Stimulated activated effector memory CD8-positive, alpha-beta T cell treated with anti-CD3 and anti-CD28 coated beads, Interleukin-12 subunit alpha, Interleukin-12 subunit beta, amount 100 ng/mL, for 72 hours (primary cell): Measurements from ENCODE around the gene FABP1.

Experiments
- ATAC-seq: fragments of 150-1000 bp; cut with Tn5 transposase; 2 replicates; pipeline ENCODE4 v1.10.0; 2021
- DNase-seq, 2 donors: peaks; one replicate each; pipeline ENCODE4 v3.0.0; 2021 to 2022; ENCODE audit warnings: low spot score in 2 of 2
- H3K27ac Mint-ChIP-seq: one replicate; pipeline ENCODE4 v1.8.0; 2022; ENCODE audit warnings: mild to moderate bottlenecking, mixed read lengths
- H3K36me3 Mint-ChIP-seq: one replicate; pipeline ENCODE4 v1.8.0; 2022; ENCODE audit warnings: mild to moderate bottlenecking, mixed read lengths
- H3K4me1 Mint-ChIP-seq: one replicate; pipeline ENCODE4 v1.8.0; 2022; ENCODE audit warnings: mixed read lengths
- H3K4me3 Mint-ChIP-seq: one replicate; pipeline ENCODE4 v1.8.0; 2022; ENCODE audit warnings: mild to moderate bottlenecking, mixed read lengths
- H3K9me3 Mint-ChIP-seq: one replicate; pipeline ENCODE4 v1.8.0; 2022; ENCODE audit warnings: mixed read lengths

Gene FABP1

GRCh38 chr2:88100489-88100858, 27.4 kb downstream of the FABP1 start:
- H3K4me1 Mint-ChIP-seq: no peaks in the 10 kb centered on the region
- ATAC-seq (no peak), DNase-seq (no peak)
- no peak overlapping the region for H3K27ac Mint-ChIP-seq
- H3K36me3 Mint-ChIP-seq: no peaks in the 10 kb centered on the region
- no peak overlapping the region for H3K4me3 Mint-ChIP-seq
- no peaks in the 10 kb centered on the region for H3K9me3 Mint-ChIP-seq

DNA sequence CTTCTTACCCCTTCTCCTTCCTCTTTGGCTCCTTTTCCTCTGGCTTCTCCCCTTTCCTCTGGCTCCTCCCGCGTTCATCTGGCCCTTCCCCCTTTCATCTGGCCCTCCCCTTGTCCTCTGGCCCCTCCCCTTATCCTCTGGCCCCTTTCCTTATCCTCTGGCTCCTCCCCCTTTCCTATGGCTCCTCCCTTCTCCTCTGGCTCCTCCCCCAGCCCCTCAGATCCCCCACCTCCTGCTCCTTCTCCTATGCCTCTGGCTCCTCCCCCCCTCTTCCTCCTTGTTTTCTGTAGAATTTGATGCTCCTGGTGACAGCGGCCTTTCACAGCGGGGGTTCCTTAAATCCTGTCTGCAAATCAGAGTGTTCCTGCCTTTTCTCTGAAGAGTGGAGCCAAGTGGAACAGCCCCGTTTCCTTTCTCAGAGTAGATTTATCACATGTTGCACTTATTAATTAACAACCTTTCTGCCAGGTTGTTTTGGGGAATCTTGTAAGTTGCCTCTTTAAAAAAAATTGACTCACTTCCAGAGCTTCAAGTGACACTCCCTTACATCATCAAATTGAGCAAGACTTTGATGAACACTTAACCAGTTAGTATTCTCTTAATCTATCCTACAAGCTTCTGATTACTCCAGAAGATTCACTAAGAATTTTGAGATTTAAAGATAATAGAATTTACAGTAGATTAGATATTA, 27.9 kb downstream of the FABP1 start:
- Mint-ChIP-seq H3K4me3 (no peak overlapping the region), H3K9me3 (no peaks in the 10 kb centered on the region), H3K36me3 (no peaks in the 10 kb centered on the region), H3K4me1 (no peaks in the 10 kb centered on the region), H3K27ac (no peak overlapping the region)
- no peak for ATAC-seq
- no peak for DNase-seq

GRCh38 chr2:88098558-88098900, 29.3 kb downstream of the FABP1 start:
- no peak overlapping the region for H3K4me3 Mint-ChIP-seq
- no peaks in the 10 kb centered on the region for H3K4me1 Mint-ChIP-seq
- no peaks in the 10 kb centered on the region for H3K9me3 Mint-ChIP-seq
- H3K36me3 Mint-ChIP-seq: no peaks in the 10 kb centered on the region
- DNase-seq: no peak
- ATAC-seq: no peak
- no peak overlapping the region for H3K27ac Mint-ChIP-seq

- H3K9me3 Mint-ChIP-seq: no peaks in the 10 kb centered on the region
- no peaks in the 10 kb centered on the region for H3K4me1 Mint-ChIP-seq
- no peak overlapping the region for H3K4me3 Mint-ChIP-seq
- H3K36me3 Mint-ChIP-seq: no peaks in the 10 kb centered on the region
- no peak overlapping the region for H3K27ac Mint-ChIP-seq
- ATAC-seq (no peak), DNase-seq (no peak)
Measured at GRCh38 chr2:88097891-88098557, 29.8 kb downstream of the FABP1 start.

DNA sequence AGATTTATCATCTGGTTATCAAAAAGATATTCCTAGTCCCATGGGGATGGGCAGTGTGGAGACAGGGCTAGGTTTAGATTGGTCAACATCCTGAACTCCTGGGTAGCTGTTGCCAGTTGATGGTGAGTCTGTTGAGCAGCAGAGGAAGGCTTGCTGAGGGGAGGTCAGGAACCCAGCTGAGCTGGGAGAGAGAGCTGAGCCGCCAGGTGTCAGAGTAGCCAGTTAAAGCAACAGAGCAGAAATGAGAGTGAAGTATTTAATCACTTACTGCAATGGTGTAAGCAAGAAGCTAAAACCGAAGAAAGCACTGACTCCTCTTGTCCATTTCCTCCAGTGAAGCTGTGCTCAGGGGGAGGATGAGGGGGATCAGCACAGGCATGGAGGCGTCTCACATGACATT, 30.7 kb downstream of the FABP1 start:
- H3K36me3 Mint-ChIP-seq: no peaks in the 10 kb centered on the region
- H3K4me1 Mint-ChIP-seq: no peaks in the 10 kb centered on the region
- no peak for DNase-seq
- H3K27ac Mint-ChIP-seq: no peak overlapping the region
- no peaks in the 10 kb centered on the region for H3K9me3 Mint-ChIP-seq
- no peak for ATAC-seq
- H3K4me3 Mint-ChIP-seq: no peak overlapping the region

- Mint-ChIP-seq H3K4me1 (no peaks in the 10 kb centered on the region), H3K36me3 (no peaks in the 10 kb centered on the region), H3K27ac (no peak overlapping the region), H3K4me3 (no peak overlapping the region), H3K9me3 (no peaks in the 10 kb centered on the region)
- ATAC-seq: no peak
- DNase-seq: no peak
Measured at GRCh38 chr2:88096708-88097107, 31.2 kb downstream of the FABP1 start.

GRCh38 chr2:88095022-88095421, 32.8 kb downstream of the FABP1 start:
- no peak for ATAC-seq
- DNase-seq: no peak
- H3K36me3 Mint-ChIP-seq: no peaks in the 10 kb centered on the region
- no peak overlapping the region for H3K4me3 Mint-ChIP-seq
- no peak overlapping the region for H3K27ac Mint-ChIP-seq
- H3K9me3 Mint-ChIP-seq: no peaks in the 10 kb centered on the region
- peaks cover 9% of the 10 kb centered on the region for H3K4me1 Mint-ChIP-seq

DNA sequence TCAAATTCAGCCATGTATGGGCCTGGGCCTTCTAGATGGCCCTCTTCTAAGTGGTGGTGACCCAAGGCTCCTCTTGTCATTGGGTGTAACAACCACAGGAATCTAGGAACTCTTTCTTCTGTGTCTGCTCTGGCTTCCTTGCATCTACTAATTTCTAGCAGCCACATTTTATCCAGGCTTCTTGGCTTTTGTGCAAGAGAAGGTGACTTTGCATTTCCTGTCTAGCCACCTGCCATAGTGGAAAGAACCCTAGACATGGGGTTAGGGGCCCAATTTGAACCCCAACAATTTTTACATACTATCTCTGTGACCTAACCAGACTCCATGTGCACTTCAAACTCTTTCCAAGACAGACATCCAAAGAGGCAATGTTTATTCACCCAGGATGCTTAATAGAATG, 35.1 kb downstream of the FABP1 start:
- H3K4me1 Mint-ChIP-seq: peaks cover 9% of the 10 kb centered on the region
- H3K4me3 Mint-ChIP-seq: no peak overlapping the region
- no peaks in the 10 kb centered on the region for H3K9me3 Mint-ChIP-seq

GRCh38 chr2:88091943-88092342, 35.9 kb downstream of the FABP1 start:
- H3K36me3 Mint-ChIP-seq: no peaks in the 10 kb centered on the region
- DNase-seq (no peak), ATAC-seq (no peak)
- no peak overlapping the region for H3K4me3 Mint-ChIP-seq
- H3K27ac Mint-ChIP-seq: no peak overlapping the region
- peaks cover 9% of the 10 kb centered on the region for H3K4me1 Mint-ChIP-seq
- no peaks in the 10 kb centered on the region for H3K9me3 Mint-ChIP-seq

More for the DNA sequence above, 35.1 kb downstream of the FABP1 start:
- no peak for DNase-seq
- Mint-ChIP-seq H3K27ac (no peak overlapping the region), H3K36me3 (no peaks in the 10 kb centered on the region)
- no peak for ATAC-seq

- DNase-seq (no peak), ATAC-seq (peak; percentile 71)
- H3K9me3 Mint-ChIP-seq: no peaks in the 10 kb centered on the region
- peak overlapping the region; percentile 17 for H3K27ac Mint-ChIP-seq
- H3K4me3 Mint-ChIP-seq: no peak overlapping the region
- peaks cover 9% of the 10 kb centered on the region for H3K4me1 Mint-ChIP-seq
- no peaks in the 10 kb centered on the region for H3K36me3 Mint-ChIP-seq
Measured at GRCh38 chr2:88090446-88091283, 37.2 kb downstream of the FABP1 start.

DNA sequence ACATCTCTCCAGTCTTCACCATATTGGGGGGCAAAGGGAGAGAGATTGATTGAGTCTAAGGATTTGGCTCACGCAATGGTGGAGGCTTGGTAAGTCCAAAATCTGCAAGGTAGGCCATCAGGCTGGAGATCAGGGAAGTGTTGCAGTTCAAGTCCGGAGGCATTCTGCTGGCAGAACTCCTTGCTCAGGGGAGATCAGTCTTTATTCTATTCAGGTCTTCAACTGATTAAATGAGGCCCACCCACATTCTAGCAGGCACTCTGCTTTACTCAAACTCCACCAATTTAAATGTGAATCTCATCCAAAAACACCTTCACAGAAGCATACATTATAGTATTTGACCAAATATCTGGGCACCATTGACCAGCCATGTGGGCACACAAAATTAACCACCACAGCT, 38.9 kb downstream of the FABP1 start:
- DNase-seq (no peak), ATAC-seq (no peak)
- no peaks in the 10 kb centered on the region for H3K36me3 Mint-ChIP-seq
- H3K9me3 Mint-ChIP-seq: no peaks in the 10 kb centered on the region
- H3K4me1 Mint-ChIP-seq: peaks cover 9% of the 10 kb centered on the region
- H3K27ac Mint-ChIP-seq: no peak overlapping the region
- no peak overlapping the region for H3K4me3 Mint-ChIP-seq

DNA sequence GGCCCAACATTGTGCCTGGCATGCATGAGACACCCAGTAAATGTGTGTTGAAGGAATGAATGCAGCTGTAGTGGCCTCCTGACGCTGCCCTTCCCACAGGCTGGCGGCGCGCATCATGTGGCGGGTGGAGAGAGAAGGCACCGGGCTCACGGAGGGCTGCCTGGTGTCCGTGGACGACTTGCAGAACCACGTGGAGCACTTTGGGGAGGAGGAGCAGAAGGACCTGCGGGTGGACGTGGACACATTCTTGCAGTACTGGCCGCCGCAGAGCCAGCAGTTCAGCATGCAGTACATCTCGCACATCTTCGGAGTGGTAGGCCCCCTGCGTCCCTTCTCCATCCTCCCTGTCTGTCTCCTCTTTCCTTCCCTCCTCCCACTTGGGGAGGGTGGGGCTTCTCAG, 40.1 kb downstream of the FABP1 start:
- H3K4me3 Mint-ChIP-seq: no peak overlapping the region
- H3K4me1 Mint-ChIP-seq: peaks cover 9% of the 10 kb centered on the region
- no peaks in the 10 kb centered on the region for H3K36me3 Mint-ChIP-seq
- no peak for DNase-seq
- no peak for ATAC-seq
- no peak overlapping the region for H3K27ac Mint-ChIP-seq
- H3K9me3 Mint-ChIP-seq: no peaks in the 10 kb centered on the region

GRCh38 chr2:88087073-88087472, 40.8 kb downstream of the FABP1 start:
- H3K4me3 Mint-ChIP-seq: no peak overlapping the region
- no peaks in the 10 kb centered on the region for H3K36me3 Mint-ChIP-seq
- ATAC-seq (no peak), DNase-seq (no peak)
- peaks cover 9% of the 10 kb centered on the region for H3K4me1 Mint-ChIP-seq
- no peaks in the 10 kb centered on the region for H3K9me3 Mint-ChIP-seq
- no peak overlapping the region for H3K27ac Mint-ChIP-seq

DNA sequence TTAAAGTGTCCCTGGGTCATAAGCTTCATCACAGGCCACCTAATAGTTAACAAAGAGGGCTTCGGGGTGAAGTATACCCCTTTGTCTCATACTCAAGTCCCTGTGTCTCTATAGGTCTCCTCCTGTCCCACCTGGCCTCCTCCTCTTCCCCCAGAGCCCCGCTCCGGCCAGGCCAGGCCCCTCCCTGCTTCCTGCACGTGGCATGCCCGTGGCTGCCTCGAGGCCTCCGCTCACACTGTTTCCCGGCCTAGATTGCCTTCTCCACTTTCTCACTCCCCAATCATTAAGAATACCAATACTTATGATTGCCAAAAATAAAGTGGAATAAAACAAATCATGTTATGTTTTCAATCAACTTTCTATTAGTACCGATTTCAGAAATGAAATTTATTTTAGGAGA, 41.5 kb downstream of the FABP1 start:
- Mint-ChIP-seq H3K27ac (no peak overlapping the region), H3K36me3 (no peaks in the 10 kb centered on the region), H3K4me3 (no peak overlapping the region), H3K9me3 (no peaks in the 10 kb centered on the region), H3K4me1 (peaks cover 9% of the 10 kb centered on the region)
- DNase-seq (no peak), ATAC-seq (no peak)

- no peak for ATAC-seq
- H3K36me3 Mint-ChIP-seq: no peaks in the 10 kb centered on the region
- H3K9me3 Mint-ChIP-seq: no peaks in the 10 kb centered on the region
- no peak overlapping the region for H3K27ac Mint-ChIP-seq
- no peak overlapping the region for H3K4me3 Mint-ChIP-seq
- no peak for DNase-seq
- peaks cover 5% of the 10 kb centered on the region for H3K4me1 Mint-ChIP-seq
Measured at GRCh38 chr2:88085602-88086001, 42.3 kb downstream of the FABP1 start.

- Mint-ChIP-seq H3K36me3 (no peaks in the 10 kb centered on the region), H3K27ac (no peak overlapping the region), H3K4me1 (peaks cover under 1% of the 10 kb centered on the region), H3K4me3 (no peak overlapping the region), H3K9me3 (no peaks in the 10 kb centered on the region)
- ATAC-seq (no peak), DNase-seq (no peak)
Measured at GRCh38 chr2:88085099-88085498, 42.8 kb downstream of the FABP1 start.
